Activated effector memory CD4-positive, alpha-beta T cell treated with anti-CD3 and anti-CD28 coated beads, Interleukin-2, amount 50 U/mL, for 16 hours (primary cell): ENCODE data around the gene ISYNA1.
"Not testable (repeated sequence)": the region's sequence is repeated elsewhere in the genome, so short reads cannot be mapped to it uniquely, and the experiment has no call there.

Experiments used
- DNase-seq: peaks from one replicate; pipeline ENCODE4 v3.0.0-alpha.2; 2020

Gene ISYNA1

DNA sequence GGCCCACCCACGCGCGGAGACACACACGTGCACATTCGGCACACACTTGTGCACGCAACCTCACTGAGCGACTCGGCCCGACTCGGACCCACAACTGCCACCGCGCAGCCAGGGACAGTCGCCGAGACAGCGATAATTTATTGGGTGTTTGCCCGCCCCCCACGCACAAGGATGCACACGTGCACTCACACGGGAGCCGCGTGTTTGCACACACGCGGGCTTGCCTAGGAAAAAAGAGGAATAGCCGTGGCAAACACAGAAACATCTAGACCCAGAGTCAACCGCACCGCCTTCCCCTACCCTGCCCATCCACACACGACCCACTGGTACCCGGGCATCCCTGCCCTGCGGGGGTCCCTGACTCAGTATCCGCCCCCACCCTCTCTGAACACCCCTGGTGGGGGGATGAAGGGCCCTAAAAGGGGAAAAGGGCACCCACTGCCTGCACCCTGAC, 19.9 kb downstream of the ISYNA1 start:
- DNase-seq: peak; percentile 75

- peak; percentile 75 for DNase-seq
Measured at GRCh38 chr19:18417250-18418028, 20.5 kb downstream of the ISYNA1 start.

DNA sequence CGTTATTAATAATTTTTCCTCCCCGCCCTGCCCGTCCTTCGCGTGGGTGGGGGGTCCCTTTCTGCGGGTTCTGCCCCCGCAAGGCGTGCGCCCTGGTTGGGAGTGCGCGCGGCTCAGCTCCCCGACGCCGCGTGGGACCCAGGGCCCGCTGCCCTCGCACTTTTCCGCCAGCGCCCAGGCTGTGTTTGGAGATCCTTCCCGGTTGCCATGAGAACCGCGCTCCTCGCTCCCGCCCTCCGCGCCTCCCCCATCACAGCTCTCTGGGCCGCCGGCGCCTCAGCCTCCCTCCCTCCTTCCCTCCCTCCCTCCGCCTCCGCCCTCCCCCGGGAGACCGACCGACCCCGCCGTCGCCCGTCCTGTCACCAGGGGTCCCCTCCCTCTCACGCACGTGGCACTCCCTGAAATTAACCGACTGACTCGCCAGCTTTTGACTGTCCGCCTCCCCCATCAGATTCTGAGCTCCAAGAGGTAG, 21.1 kb downstream of the ISYNA1 start:
- DNase-seq: peak; percentile 86

DNA sequence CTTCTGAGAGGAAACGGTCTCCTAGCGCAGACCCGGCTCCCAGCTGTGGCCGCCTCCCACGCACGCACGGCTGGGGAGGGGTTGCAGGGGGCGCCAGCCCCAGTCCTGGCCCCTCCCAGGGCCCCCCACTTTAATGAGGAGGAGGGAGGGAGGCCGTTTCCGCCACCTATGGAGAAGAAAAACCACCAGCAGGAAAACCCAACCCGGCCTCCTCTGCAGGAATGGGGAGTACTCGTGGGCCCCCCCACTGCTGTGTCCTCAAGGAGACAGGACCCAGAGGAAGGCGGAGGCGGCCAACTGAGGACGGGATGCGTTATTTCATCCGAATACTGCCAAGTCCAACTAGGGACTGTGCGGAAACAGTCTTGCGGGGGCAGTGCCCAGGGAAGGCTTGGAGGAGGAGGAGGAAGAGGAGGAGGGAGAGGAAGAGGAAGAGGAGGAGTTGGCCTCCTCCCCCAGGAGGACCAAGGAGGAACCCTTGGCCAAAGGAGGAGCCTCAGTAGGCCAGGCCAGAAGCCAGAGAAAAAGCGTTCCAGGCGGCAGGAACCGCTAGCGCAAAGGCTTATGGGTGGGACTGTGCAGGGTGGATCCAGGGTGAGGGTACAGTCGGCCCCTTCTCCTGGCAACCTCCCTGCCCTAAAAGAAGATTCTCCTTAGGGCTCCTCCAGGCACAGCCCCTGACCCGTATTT, 22.6 kb downstream of the ISYNA1 start:
- no peak for DNase-seq

DNA sequence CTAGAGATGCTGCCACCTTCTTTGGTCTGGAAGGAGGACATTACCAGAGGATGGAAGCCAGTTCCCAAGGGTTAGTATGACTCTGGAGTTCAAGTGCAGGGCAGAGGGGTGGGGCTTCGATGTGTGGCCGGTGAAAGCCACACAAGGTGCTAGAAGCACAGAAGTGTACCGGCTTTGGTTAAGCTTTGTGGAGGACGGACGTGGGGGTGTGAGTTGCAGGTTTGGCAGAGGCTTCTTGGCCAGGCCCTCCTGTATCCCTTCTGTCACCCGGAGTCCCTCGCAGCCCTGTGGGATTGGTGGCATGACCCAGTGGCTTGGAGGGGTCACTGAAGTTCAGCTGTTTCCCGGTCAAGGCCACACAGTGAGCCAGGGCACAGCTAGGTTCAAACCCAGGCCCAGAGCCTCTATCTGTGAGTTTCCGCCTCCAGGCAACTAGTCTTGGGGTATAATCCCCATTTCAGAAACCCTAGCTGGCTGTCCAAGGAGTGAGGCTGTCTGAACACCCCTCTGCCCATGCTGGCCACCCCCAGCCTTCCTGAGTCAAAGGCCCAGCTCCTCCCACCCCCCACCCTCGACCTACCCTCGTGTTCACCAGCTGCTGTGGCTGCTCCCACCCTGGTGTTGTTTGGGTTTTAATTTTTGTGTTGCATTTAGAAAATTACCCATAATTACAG, 23.3 kb downstream of the ISYNA1 start:
- no peak for DNase-seq

GRCh38 chr19:18412610-18413239, 25.2 kb downstream of the ISYNA1 start:
- no peak for DNase-seq

GRCh38 chr19:18408053-18408476, 29.9 kb downstream of the ISYNA1 start:
- no peak for DNase-seq

DNA sequence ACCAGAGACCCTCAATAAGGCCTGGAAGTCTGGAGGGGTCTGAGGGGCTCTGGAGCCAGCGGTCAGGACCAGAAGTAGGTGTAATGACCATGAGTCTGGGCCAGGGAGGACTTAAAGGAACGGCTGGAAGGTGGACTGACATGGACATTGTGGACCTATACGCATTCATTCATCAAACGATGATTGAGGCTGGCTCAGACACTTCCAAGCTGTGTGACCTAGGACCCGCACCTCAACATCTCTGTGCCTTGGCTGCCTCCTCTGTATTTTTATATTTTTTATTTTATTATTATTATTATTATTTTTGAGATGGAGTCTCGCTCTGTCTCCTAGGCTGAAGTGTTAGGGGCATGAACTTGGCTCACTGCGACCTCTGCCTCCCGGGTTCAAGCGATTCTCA, 31.2 kb downstream of the ISYNA1 start:
- DNase-seq: no peak

DNA sequence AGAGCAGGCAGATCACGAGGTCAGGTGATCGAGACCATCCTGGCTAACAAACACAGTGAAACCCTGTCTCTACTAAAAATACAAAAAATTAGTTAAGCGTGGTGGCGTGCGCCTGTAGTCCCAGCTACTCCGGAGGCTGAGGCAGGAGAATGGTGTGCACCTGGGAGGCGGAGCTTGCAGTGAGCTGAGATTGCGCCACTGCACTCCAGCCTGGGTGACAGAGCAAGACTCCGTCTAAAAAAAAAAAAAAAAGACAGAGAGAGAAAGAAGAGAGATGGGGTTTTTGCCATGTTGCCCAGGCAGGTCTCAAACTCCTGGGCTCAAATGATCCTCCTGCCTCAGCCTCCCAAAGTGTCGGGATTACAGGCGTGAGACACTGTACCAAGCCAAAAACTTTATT, 32.2 kb downstream of the ISYNA1 start:
- DNase-seq: not testable (repeated sequence)

GRCh38 chr19:18402455-18403248, 35.3 kb downstream of the ISYNA1 start:
- DNase-seq: not testable (repeated sequence)

GRCh38 chr19:18401580-18402112, 36.3 kb downstream of the ISYNA1 start:
- no peak for DNase-seq

DNA sequence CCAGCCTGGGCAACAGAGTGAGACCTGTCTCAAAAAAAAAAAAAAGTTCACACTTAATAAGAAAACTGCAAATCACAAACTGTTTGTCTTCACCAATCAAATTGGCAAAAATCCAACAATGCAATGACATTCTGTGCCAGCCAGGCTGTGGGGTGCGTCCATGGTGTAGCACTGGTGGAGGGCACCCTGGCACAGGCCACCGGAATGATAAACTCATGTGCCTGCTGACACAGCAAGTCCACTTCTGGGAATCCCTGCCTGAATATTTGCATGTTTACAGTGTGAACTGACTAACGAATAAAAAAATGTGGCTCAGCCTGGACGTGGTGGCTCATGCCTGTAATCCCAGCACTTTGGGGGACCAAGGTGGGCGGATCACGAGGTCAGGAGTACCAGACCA, 38.9 kb downstream of the ISYNA1 start:
- DNase-seq: no peak

GRCh38 chr19:18397242-18398202, 40.4 kb downstream of the ISYNA1 start, which contains the start of gene LRRC25:
Gene LRRC25 (minus strand): TSS chr19:18397622. CDS start chr19:18396963, 659 bp downstream.
- no peak for DNase-seq

DNA sequence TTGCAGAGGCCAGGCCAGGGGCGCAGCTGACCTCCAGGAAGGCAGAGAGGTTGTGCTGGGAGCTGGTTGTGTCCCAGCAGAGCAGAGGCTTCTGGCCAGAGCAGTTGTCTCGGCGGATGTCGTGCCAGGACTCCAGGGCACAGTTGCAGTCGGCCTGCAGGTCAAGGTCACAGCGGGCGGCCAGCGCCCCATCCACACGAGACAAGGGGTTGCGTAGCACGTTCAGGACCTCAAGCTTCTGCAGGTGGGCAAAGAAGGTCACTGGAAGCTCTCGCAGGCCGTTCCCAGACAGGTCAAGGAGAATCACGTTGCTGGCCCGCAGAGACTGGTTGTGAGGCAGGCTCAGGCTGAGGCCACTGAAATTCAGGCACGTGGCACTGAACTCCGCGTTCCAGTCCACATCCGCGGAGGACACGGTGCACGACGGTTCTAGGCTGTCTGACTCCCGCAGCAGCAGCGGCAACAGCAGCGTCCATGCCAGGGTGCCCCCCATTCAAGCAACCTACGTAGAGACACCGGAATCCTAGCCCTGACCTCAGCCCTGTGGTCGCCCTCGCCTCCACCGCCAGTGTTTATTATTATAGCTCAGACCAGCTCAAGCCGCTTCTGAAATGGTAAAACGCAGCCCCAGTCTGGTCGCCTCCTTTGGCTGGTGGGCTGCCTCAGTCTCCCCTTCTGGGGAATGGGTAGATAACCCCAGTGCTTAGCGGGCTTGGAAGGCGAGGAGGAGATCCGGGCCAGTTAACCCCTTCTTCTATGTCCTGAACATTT, 41.3 kb downstream of the ISYNA1 start:
- no peak for DNase-seq

GRCh38 chr19:18393836-18394235, 44.1 kb downstream of the ISYNA1 start:
- DNase-seq: no peak

- DNase-seq: no peak
Measured at GRCh38 chr19:18392926-18393325, 45.0 kb downstream of the ISYNA1 start.

- DNase-seq: no peak
Measured at GRCh38 chr19:18392417-18392816, 45.5 kb downstream of the ISYNA1 start.

DNA sequence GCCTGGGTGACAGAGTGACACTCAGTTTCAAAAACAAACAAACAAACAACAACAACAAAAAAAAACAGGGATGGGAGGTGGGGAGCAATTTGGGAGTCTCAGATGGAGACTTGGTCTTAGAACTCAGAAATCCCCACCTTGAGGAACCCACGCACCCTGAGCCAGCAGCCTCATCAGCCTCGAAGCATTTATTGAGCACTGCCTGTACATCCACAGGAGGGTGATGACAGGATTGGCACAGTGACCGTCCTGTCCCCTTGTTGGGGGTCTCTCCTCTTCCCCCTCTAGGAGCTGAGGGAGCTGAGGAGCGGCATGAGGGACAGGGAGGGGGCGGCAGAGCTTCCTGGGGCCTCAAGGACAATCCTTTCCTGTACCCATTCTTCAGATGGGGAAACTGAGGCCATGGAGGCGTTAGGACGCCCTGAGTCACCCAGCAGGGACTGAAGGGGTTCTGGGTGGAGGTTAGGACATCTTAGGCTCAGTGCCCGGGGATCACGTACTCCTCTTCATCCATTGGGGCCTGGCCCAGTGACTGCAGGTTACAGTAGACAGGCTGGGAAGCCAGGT, 46.3 kb downstream of the ISYNA1 start:
- DNase-seq: no peak
